ENCODE results near the gene RAD51B.

Gene RAD51B

DNA sequence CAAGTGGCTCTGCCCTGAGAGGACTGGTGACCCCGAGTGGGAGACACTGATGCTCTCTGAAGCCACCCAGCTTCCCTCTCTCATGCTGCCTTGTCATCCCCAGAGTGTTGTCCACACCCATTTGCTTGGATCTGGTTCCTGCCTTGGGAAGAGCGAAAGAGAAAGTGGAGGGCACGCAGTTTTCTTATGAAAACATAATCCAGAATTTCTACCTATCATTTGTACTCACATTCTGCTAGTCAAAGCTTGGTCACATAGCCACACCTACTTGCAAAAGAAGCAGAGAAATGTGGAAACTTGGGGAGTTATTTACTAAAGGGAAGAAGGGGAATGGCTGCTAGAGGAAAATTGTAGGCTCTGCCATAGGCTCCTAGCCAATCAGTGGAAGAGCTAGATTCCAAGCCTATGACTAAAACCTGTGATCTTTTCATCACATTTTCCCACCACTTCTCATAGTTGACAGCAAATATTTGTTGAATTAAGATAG, 647.0 kb downstream of the RAD51B start (continued):
- no peak for TF ChIP-seq ZNF514 (tag by site-specific recombination; IDR thresholded peaks at IDR 0.05)
- TF ChIP-seq ZNF37A (tag by site-specific recombination; IDR thresholded peaks at IDR 0.05): no peak

DNA sequence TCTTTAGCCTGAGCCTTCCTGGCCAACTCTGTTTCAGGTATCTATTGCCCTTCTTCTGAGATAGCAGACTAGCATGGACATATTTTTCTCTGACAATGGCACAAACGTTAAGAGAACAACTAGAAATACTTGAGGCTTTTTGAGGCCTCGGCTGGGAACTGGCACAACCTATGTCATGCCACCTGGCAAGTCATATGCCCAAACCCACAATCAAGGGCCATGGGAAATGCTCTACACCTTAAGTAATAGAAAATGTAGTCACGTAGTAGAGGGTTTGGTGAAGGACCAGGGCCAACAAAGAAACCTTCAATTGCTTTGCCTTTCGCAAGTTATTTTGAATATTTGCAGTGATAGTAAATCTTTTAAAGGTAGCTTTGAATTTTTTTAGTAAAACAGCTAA, 647.8 kb downstream of the RAD51B start:
- Histone ChIP-seq H3K4me3 (ENCODE audit: low read depth, low read length) (no peak overlapping the region), H3K9me3 (ENCODE audit: control insufficient read depth, insufficient read depth, low read depth, low read length) (no peaks in the 10 kb centered on the region), H3K36me3 (ENCODE audit: control insufficient read depth in 2 of 2, insufficient read depth in 1 of 2, low read length in 2 of 2) (no peaks in the 10 kb centered on the region), H3K27ac (ENCODE audit: extremely low read depth, low read depth, low read length) (no peak overlapping the region), H3K4me1 (ENCODE audit: control insufficient read depth, insufficient read depth, low read length) (no peaks in the 10 kb centered on the region)
- ChIA-PET CTCF (interaction anchor here (0.6 to 1.0 kb wide), 3 partner anchors 12 to 358 kb away, joined by 3 to 4 read pairs (median 3); no protein-coding TSS in a partner anchor), POLR2A (no interaction called here)
- no peak for TF ChIP-seq ZNF311 (tag by site-specific recombination; IDR thresholded peaks at IDR 0.05; ENCODE audit: borderline replicate concordance)
- no peak for TF ChIP-seq ZNF571 (tag by site-specific recombination; IDR thresholded peaks at IDR 0.05)
- TF ChIP-seq, protein P1, sequence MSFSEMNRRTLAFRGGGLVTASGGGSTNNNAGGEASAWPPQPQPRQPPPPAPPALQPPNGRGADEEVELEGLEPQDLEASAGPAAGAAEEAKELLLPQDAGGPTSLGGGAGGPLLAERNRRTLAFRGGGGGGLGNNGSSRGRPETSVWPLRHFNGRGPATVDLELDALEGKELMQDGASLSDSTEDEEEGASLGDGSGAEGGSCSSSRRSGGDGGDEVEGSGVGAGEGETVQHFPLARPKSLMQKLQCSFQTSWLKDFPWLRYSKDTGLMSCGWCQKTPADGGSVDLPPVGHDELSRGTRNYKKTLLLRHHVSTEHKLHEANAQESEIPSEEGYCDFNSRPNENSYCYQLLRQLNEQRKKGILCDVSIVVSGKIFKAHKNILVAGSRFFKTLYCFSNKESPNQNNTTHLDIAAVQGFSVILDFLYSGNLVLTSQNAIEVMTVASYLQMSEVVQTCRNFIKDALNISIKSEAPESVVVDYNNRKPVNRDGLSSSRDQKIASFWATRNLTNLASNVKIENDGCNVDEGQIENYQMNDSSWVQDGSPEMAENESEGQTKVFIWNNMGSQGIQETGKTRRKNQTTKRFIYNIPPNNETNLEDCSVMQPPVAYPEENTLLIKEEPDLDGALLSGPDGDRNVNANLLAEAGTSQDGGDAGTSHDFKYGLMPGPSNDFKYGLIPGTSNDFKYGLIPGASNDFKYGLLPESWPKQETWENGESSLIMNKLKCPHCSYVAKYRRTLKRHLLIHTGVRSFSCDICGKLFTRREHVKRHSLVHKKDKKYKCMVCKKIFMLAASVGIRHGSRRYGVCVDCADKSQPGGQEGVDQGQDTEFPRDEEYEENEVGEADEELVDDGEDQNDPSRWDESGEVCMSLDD (tag by site-specific recombination; IDR thresholded peaks at IDR 0.05): no peak
- TF ChIP-seq, protein P2, sequence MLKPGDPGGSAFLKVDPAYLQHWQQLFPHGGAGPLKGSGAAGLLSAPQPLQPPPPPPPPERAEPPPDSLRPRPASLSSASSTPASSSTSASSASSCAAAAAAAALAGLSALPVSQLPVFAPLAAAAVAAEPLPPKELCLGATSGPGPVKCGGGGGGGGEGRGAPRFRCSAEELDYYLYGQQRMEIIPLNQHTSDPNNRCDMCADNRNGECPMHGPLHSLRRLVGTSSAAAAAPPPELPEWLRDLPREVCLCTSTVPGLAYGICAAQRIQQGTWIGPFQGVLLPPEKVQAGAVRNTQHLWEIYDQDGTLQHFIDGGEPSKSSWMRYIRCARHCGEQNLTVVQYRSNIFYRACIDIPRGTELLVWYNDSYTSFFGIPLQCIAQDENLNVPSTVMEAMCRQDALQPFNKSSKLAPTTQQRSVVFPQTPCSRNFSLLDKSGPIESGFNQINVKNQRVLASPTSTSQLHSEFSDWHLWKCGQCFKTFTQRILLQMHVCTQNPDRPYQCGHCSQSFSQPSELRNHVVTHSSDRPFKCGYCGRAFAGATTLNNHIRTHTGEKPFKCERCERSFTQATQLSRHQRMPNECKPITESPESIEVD (tag by site-specific recombination; IDR thresholded peaks at IDR 0.05): no peak
- TF ChIP-seq ZNF561 (tag by site-specific recombination; IDR thresholded peaks at IDR 0.05; ENCODE audit: borderline replicate concordance): no peak
- no peak for TF ChIP-seq ZNF155 (tag by site-specific recombination; IDR thresholded peaks at IDR 0.05)
- no peak for TF ChIP-seq ZNF530 (tag by site-specific recombination; IDR thresholded peaks at IDR 0.05; ENCODE audit: low read depth)
- TF ChIP-seq, protein P3, sequence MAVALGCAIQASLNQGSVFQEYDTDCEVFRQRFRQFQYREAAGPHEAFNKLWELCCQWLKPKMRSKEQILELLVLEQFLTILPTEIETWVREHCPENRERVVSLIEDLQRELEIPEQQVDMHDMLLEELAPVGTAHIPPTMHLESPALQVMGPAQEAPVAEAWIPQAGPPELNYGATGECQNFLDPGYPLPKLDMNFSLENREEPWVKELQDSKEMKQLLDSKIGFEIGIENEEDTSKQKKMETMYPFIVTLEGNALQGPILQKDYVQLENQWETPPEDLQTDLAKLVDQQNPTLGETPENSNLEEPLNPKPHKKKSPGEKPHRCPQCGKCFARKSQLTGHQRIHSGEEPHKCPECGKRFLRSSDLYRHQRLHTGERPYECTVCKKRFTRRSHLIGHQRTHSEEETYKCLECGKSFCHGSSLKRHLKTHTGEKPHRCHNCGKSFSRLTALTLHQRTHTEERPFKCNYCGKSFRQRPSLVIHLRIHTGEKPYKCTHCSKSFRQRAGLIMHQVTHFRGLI (tag by site-specific recombination; IDR thresholded peaks at IDR 0.05): no peak
- no peak for TF ChIP-seq ZNF114 (tag by site-specific recombination; IDR thresholded peaks at IDR 0.05)
- TF ChIP-seq ZNF292 (tag by site-specific recombination; IDR thresholded peaks at IDR 0.05; ENCODE audit: borderline replicate concordance, low read depth): no peak
- no peak for TF ChIP-seq WT1 (tag by site-specific recombination; IDR thresholded peaks at IDR 0.05)
- no peak for TF ChIP-seq ZNF776 (tag by site-specific recombination; IDR thresholded peaks at IDR 0.05; ENCODE audit: borderline replicate concordance)
- no peak for TF ChIP-seq ZNF404 (tag by site-specific recombination; IDR thresholded peaks at IDR 0.05)
- TF ChIP-seq, protein P4, sequence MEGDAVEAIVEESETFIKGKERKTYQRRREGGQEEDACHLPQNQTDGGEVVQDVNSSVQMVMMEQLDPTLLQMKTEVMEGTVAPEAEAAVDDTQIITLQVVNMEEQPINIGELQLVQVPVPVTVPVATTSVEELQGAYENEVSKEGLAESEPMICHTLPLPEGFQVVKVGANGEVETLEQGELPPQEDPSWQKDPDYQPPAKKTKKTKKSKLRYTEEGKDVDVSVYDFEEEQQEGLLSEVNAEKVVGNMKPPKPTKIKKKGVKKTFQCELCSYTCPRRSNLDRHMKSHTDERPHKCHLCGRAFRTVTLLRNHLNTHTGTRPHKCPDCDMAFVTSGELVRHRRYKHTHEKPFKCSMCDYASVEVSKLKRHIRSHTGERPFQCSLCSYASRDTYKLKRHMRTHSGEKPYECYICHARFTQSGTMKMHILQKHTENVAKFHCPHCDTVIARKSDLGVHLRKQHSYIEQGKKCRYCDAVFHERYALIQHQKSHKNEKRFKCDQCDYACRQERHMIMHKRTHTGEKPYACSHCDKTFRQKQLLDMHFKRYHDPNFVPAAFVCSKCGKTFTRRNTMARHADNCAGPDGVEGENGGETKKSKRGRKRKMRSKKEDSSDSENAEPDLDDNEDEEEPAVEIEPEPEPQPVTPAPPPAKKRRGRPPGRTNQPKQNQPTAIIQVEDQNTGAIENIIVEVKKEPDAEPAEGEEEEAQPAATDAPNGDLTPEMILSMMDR (tag by site-specific recombination; IDR thresholded peaks at IDR 0.05): no peak
- no peak for TF ChIP-seq ZEB2 (tag by site-specific recombination; IDR thresholded peaks at IDR 0.05)
- TF ChIP-seq ZBTB7A (tag by site-specific recombination; IDR thresholded peaks at IDR 0.05; ENCODE audit: low read depth): no peak
- TF ChIP-seq ZNF202 (tag by site-specific recombination; IDR thresholded peaks at IDR 0.05; ENCODE audit: borderline replicate concordance): no peak
- TF ChIP-seq ZNF24 (tag by site-specific recombination; IDR thresholded peaks at IDR 0.05): no peak
- no peak for TF ChIP-seq ZNF174 (tag by site-specific recombination; IDR thresholded peaks at IDR 0.05)
- TF ChIP-seq, protein P5, sequence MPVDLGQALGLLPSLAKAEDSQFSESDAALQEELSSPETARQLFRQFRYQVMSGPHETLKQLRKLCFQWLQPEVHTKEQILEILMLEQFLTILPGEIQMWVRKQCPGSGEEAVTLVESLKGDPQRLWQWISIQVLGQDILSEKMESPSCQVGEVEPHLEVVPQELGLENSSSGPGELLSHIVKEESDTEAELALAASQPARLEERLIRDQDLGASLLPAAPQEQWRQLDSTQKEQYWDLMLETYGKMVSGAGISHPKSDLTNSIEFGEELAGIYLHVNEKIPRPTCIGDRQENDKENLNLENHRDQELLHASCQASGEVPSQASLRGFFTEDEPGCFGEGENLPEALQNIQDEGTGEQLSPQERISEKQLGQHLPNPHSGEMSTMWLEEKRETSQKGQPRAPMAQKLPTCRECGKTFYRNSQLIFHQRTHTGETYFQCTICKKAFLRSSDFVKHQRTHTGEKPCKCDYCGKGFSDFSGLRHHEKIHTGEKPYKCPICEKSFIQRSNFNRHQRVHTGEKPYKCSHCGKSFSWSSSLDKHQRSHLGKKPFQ (tag by site-specific recombination; IDR thresholded peaks at IDR 0.05): no peak

Data from HEK293 (cell line).